ENCODE results near the gene XRCC3. TPM values are rescaled to one million over a fixed set of nuclear protein-coding genes. Genes with fewer than 3 reads are reported as not detected.

Gene XRCC3
- total RNA-seq, 1 experiment from 2014 or later, result 61.3 TPM

GRCh38 chr14:103669370-103669769, 45.9 kb downstream of the XRCC3 start:
- BruUV-seq (replicated peaks), result no TSS peak
- Histone ChIP-seq H3K9me3 (ENCODE audit: low read length) (no peaks in the 10 kb centered on the region), H4K20me1 (ENCODE audit: low read length) (peaks cover 6% of the 10 kb centered on the region; the same call in 1 of the 2 replicates), H3K9me2 (replicated peaks; ENCODE audit: low read length) (no peaks in the 10 kb centered on the region), H3K4me3 (ENCODE audit: low read length) (no peak overlapping the region), H3K9ac (ENCODE audit: low read length) (no peak overlapping the region), H3K36me3 (ENCODE audit: low read depth, low read length) (peaks cover 65% of the 10 kb centered on the region), H3K27me3 (ENCODE audit: low read length) (no peaks in the 10 kb centered on the region), H3K4me2 (ENCODE audit: low read length) (no peak overlapping the region), H3K27ac (ENCODE audit: low read length) (no peak overlapping the region), H2AFZ (ENCODE audit: low read length) (no peak overlapping the region), H3K79me2 (ENCODE audit: low read length) (peaks cover 25% of the 10 kb centered on the region; the same call in 1 of the 2 replicates), H3F3A (ENCODE audit: low read length, unreplicated experiment) (peaks cover 7% of the 10 kb centered on the region), H3K4me1 (ENCODE audit: insufficient read depth, low read length) (no peaks in the 10 kb centered on the region)
- POLR2A ChIA-PET (ENCODE audit: unreplicated experiment), result no interaction called here
- no peak for DNase-seq
- CTCF ChIA-PET, result no interaction called here
- no peak for ATAC-seq
- TF ChIP-seq CTCF (conservative IDR thresholded peaks at IDR 0.05; ENCODE audit: low read depth, low read length), result no peak
- TF ChIP-seq EZH2phosphoT487 (IDR thresholded peaks at IDR 0.05; ENCODE audit: borderline replicate concordance, low read length), result no peak
- no peak for TF ChIP-seq EZH2 (IDR thresholded peaks at IDR 0.05; ENCODE audit: low read length, unreplicated experiment)
- intact Hi-C loops (cut with micrococcal nuclease), result no loop called here

- intact Hi-C loops (cut with micrococcal nuclease), result no loop called here
- ChIA-PET CTCF (no interaction called here), POLR2A (ENCODE audit: unreplicated experiment) (no interaction called here)
- Histone ChIP-seq H3K36me3 (ENCODE audit: low read depth, low read length) (peaks cover 64% of the 10 kb centered on the region), H3F3A (ENCODE audit: low read length, unreplicated experiment) (peaks cover 7% of the 10 kb centered on the region), H3K79me2 (ENCODE audit: low read length) (peaks cover 31% of the 10 kb centered on the region; the same call in 1 of the 2 replicates), H4K20me1 (ENCODE audit: low read length) (peaks cover 13% of the 10 kb centered on the region), H2AFZ (ENCODE audit: low read length) (no peak overlapping the region), H3K9ac (ENCODE audit: low read length) (no peak overlapping the region), H3K27ac (ENCODE audit: low read length) (no peak overlapping the region), H3K27me3 (ENCODE audit: low read length) (no peaks in the 10 kb centered on the region), H3K9me2 (replicated peaks; ENCODE audit: low read length) (no peaks in the 10 kb centered on the region), H3K4me2 (ENCODE audit: low read length) (no peak overlapping the region), H3K4me3 (ENCODE audit: low read length) (no peak overlapping the region), H3K9me3 (ENCODE audit: low read length) (no peaks in the 10 kb centered on the region), H3K4me1 (ENCODE audit: insufficient read depth, low read length) (no peaks in the 10 kb centered on the region; the same call in 1 of the 2 replicates)
- TF ChIP-seq EZH2 (IDR thresholded peaks at IDR 0.05; ENCODE audit: low read length, unreplicated experiment), result no peak
- no peak for TF ChIP-seq EZH2phosphoT487 (IDR thresholded peaks at IDR 0.05; ENCODE audit: borderline replicate concordance, low read length)
- TF ChIP-seq CTCF (conservative IDR thresholded peaks at IDR 0.05; ENCODE audit: low read depth, low read length), result no peak
- DNase-seq (no peak), ATAC-seq (no peak)
- no TSS peak for BruUV-seq (replicated peaks)
Observed at GRCh38 chr14:103668117-103668516, 47.1 kb downstream of the XRCC3 start.

GRCh38 chr14:103667671-103668070, 47.6 kb downstream of the XRCC3 start:
- peaks cover 63% of the 10 kb centered on the region for H3K36me3 ChIP-seq (ENCODE audit: low read depth, low read length)
- H3F3A ChIP-seq (ENCODE audit: low read length, unreplicated experiment), result peaks cover 7% of the 10 kb centered on the region
- H3K4me1 ChIP-seq (ENCODE audit: insufficient read depth, low read length), result no peaks in the 10 kb centered on the region; the same call in 1 of the 2 replicates
- no TSS peak for BruUV-seq (replicated peaks)
- H4K20me1 ChIP-seq (ENCODE audit: low read length), result peaks cover 13% of the 10 kb centered on the region
- H3K4me2 ChIP-seq (ENCODE audit: low read length), result no peak overlapping the region
- H3K27me3 ChIP-seq (ENCODE audit: low read length), result no peaks in the 10 kb centered on the region
- peaks cover 32% of the 10 kb centered on the region; the same call in 1 of the 2 replicates for H3K79me2 ChIP-seq (ENCODE audit: low read length)
- no peak for DNase-seq
- H3K9ac ChIP-seq (ENCODE audit: low read length), result no peak overlapping the region
- H3K27ac ChIP-seq (ENCODE audit: low read length), result no peak overlapping the region
- H3K9me3 ChIP-seq (ENCODE audit: low read length), result no peaks in the 10 kb centered on the region
- TF ChIP-seq EZH2phosphoT487 (IDR thresholded peaks at IDR 0.05; ENCODE audit: borderline replicate concordance, low read length) (no peak), CTCF (conservative IDR thresholded peaks at IDR 0.05; ENCODE audit: low read depth, low read length) (no peak), EZH2 (IDR thresholded peaks at IDR 0.05; ENCODE audit: low read length, unreplicated experiment) (no peak)
- H2AFZ ChIP-seq (ENCODE audit: low read length), result no peak overlapping the region
- no peak overlapping the region for H3K4me3 ChIP-seq (ENCODE audit: low read length)
- intact Hi-C loops (cut with micrococcal nuclease), result no loop called here
- CTCF ChIA-PET, result no interaction called here
- H3K9me2 ChIP-seq (replicated peaks; ENCODE audit: low read length), result no peaks in the 10 kb centered on the region
- ATAC-seq, result no peak
- POLR2A ChIA-PET (ENCODE audit: unreplicated experiment), result no interaction called here
